GM23338 (cell line): ENCODE data around the gene SFSWAP. TPM values are rescaled to one million over a fixed set of nuclear protein-coding genes. Genes with fewer than 3 reads are reported as not detected.

ENCODE experiments used
- ATAC-seq: fragments of 200-7000 bp; cut with Tn5 transposase; 3 replicates; pipeline ENCODE4 v1.9.1; 2020
- DNase-seq: peaks from one replicate; pipeline ENCODE4 v3.0.0-alpha.2; 2015; ENCODE audit warnings: low spot score
- H2AFZ ChIP-seq: fragments of 200-600 bp; sonication (generic); 2 replicates; pipeline ENCODE4 v1.8.0; 2016; ENCODE audit warnings: antibody characterized with exemption, mild to moderate bottlenecking, moderate library complexity
- H3F3A ChIP-seq: fragments of 200-600 bp; sonication (generic); replicated peaks from 2 replicates; pipeline ENCODE4 v1.8.0; 2017; ENCODE audit warnings: antibody characterized with exemption, mixed run types, low read depth
- H3K27ac ChIP-seq: fragments of 200-600 bp; sonication (generic); 2 replicates; pipeline ENCODE4 v1.6.1; 2016; ENCODE audit warnings: low read depth
- H3K27me3 ChIP-seq: fragments of 200-600 bp; sonication (generic); 2 replicates; pipeline ENCODE4 v1.8.0; 2016; ENCODE audit warnings: mild to moderate bottlenecking, mixed run types, moderate library complexity; ENCODE audit not compliant: insufficient read depth
- H3K36me3 ChIP-seq: fragments of 200-600 bp; sonication (generic); 2 replicates; pipeline ENCODE4 v1.8.0; 2016; ENCODE audit warnings: mild to moderate bottlenecking; ENCODE audit not compliant: insufficient read depth
- H3K4me1 ChIP-seq: fragments of 200-600 bp; sonication (generic); 2 replicates; pipeline ENCODE4 v1.8.0; 2016; ENCODE audit warnings: mild to moderate bottlenecking, moderate library complexity; ENCODE audit not compliant: insufficient read depth
- H3K4me2 ChIP-seq: fragments of 200-600 bp; sonication (generic); 2 replicates; pipeline ENCODE4 v1.7.1; 2017; ENCODE audit warnings: mixed run types
- H3K4me3 ChIP-seq: fragments of 200-600 bp; sonication (generic); 2 replicates; pipeline ENCODE4 v1.6.1; 2016; ENCODE audit warnings: mixed run types
- H3K79me2 ChIP-seq: fragments of 200-600 bp; sonication (generic); replicated peaks from 2 replicates; pipeline ENCODE4 v1.8.0; 2017; ENCODE audit warnings: mild to moderate bottlenecking; ENCODE audit not compliant: insufficient read depth
- H3K9me2 ChIP-seq: fragments of 200-600 bp; sonication (generic); 2 replicates; pipeline ENCODE4 v1.8.0; 2017; ENCODE audit not compliant: insufficient read depth
- H4K20me1 ChIP-seq: fragments of 200-600 bp; sonication (generic); replicated peaks from 2 replicates; pipeline ENCODE4 v1.8.0; 2017; ENCODE audit warnings: mild to moderate bottlenecking; ENCODE audit not compliant: insufficient read depth
- H3K27ac Mint-ChIP-seq: 2 replicates; pipeline ENCODE4 v1.8.0; 2020; ENCODE audit warnings: inconsistent platforms, mild to moderate bottlenecking, moderate library complexity, mixed read lengths
- H3K27me3 Mint-ChIP-seq: 3 replicates; pipeline ENCODE4 v1.8.0; 2022; ENCODE audit warnings: low read depth, mild to moderate bottlenecking, moderate library complexity, mixed read lengths, inconsistent platforms; ENCODE audit not compliant: insufficient read depth, poor library complexity
- H3K36me3 Mint-ChIP-seq: 3 replicates; pipeline ENCODE4 v1.8.0; 2021; ENCODE audit warnings: low read depth, mild to moderate bottlenecking, inconsistent platforms, moderate library complexity, mixed read lengths
- H3K4me1 Mint-ChIP-seq: 3 replicates; pipeline ENCODE4 v1.8.0; 2020; ENCODE audit warnings: mild to moderate bottlenecking, inconsistent platforms, mixed read lengths
- H3K4me3 Mint-ChIP-seq: 3 replicates; pipeline ENCODE4 v1.8.0; 2021; ENCODE audit warnings: moderate library complexity, mild to moderate bottlenecking, inconsistent platforms, mixed read lengths
- H3K9me3 Mint-ChIP-seq: 3 replicates; pipeline ENCODE4 v1.8.0; 2020; ENCODE audit warnings: moderate library complexity, mild to moderate bottlenecking, inconsistent platforms, mixed read lengths
- CTCF ChIP-seq, 2 experiments: fragments of 200-600 bp in 1 of 2; sonication (generic) in 1 of 2; conservative IDR thresholded peaks; 2 replicates each; pipeline versions ENCODE4 v1.5.1 to v1.6.1; 2016 to 2017; ENCODE audit warnings: antibody characterized with exemption in 2 of 2, low read depth in 2 of 2, mild to moderate bottlenecking in 2 of 2, moderate library complexity in 1 of 2
- ETS1 ChIP-seq: IDR thresholded peaks from 2 replicates; pipeline ENCODE4 v1.6.1; 2016; ENCODE audit warnings: antibody characterized with exemption
- EZH2 ChIP-seq: fragments of 200-600 bp; sonication (generic); IDR thresholded peaks from one replicate; pipeline ENCODE4 v1.8.0; 2017; ENCODE audit warnings: antibody characterized with exemption, mild to moderate bottlenecking, low read depth; ENCODE audit not compliant: unreplicated experiment
- EZH2phosphoT487 ChIP-seq: fragments of 200-600 bp; sonication (generic); IDR thresholded peaks from one replicate; pipeline ENCODE4 v1.8.1; 2018; ENCODE audit warnings: antibody characterized with exemption; ENCODE audit not compliant: unreplicated experiment
- JUNB ChIP-seq: IDR thresholded peaks from one replicate; pipeline ENCODE4 v1.6.1; 2016; ENCODE audit warnings: antibody characterized with exemption; ENCODE audit not compliant: unreplicated experiment
- NANOG ChIP-seq: IDR thresholded peaks from 2 replicates; pipeline ENCODE4 v1.6.1; 2016; ENCODE audit warnings: antibody characterized with exemption, borderline replicate concordance
- POLR2AphosphoS5 ChIP-seq: IDR thresholded peaks from 2 replicates; pipeline ENCODE4 v1.6.1; 2016; ENCODE audit warnings: antibody characterized with exemption, low read depth
- REST ChIP-seq: IDR thresholded peaks from one replicate; pipeline ENCODE4 v1.6.1; 2018; ENCODE audit warnings: antibody characterized with exemption; ENCODE audit not compliant: unreplicated experiment
- STAT1 ChIP-seq: IDR thresholded peaks from one replicate; pipeline ENCODE4 v1.6.1; 2016; ENCODE audit warnings: antibody characterized with exemption; ENCODE audit not compliant: unreplicated experiment
- ZNF114 ChIP-seq: fragments of 250-450 bp; sonication (Bioruptor Pico); IDR thresholded peaks from 2 replicates; pipeline ENCODE4 v1.5.0; 2020; ENCODE audit warnings: mild to moderate bottlenecking, moderate library complexity
- ZNF331 ChIP-seq: fragments of 250-450 bp; sonication (Bioruptor Pico); IDR thresholded peaks from 2 replicates; pipeline ENCODE4 v1.5.0; 2020; ENCODE audit warnings: low read depth, mild to moderate bottlenecking, moderate library complexity
- ZNF462 ChIP-seq: fragments of 250-450 bp; sonication (Bioruptor Pico); IDR thresholded peaks from 2 replicates; pipeline ENCODE4 v1.5.0; 2020; ENCODE audit warnings: mild to moderate bottlenecking, moderate library complexity
- polyA plus RNA-seq: library from polyadenylated mRNA; unstranded; fragments of >200 nt; fragmentation: Nextera tagmentation; extraction: Ambion mirVana; gene quantifications from 2 replicates; pipeline ENCODE4 v1.2.1, GENCODE V29; 2016
- total RNA-seq: library from RNA; depleted of rRNA; stranded (reverse); fragments of >200 nt; shearing (Covaris generic); gene quantifications from 2 replicates; pipeline ENCODE4 v1.2.3, GENCODE V29; 2014

Gene SFSWAP
- total and polyA plus RNA-seq, 2 experiments from 2014 or later: 41.0 to 49.8 TPM

- ATAC-seq (no peak), DNase-seq (no peak)
- peak overlapping the region; percentile 93 for H3K27ac Mint-ChIP-seq
- H3K79me2 ChIP-seq: no peaks in the 10 kb centered on the region
- peak overlapping the region; percentile 55 for H3K4me2 ChIP-seq
- H3K4me3 Mint-ChIP-seq: peak overlapping the region; percentile 39; the same call in 1 of the 3 replicates
- peak overlapping the region; percentile 17 for H3K27ac ChIP-seq
- H3K36me3 Mint-ChIP-seq: peaks cover 53% of the 10 kb centered on the region
- no peaks in the 10 kb centered on the region for H3K9me2 ChIP-seq
- TF ChIP-seq ZNF331 (no peak), EZH2phosphoT487 (no peak), ZNF462 (CRISPR knock-in tag) (no peak), REST (no peak), POLR2AphosphoS5 (no peak), NANOG (no peak), EZH2 (no peak), CTCF (conservative IDR thresholded peaks at IDR 0.05; ENCODE audit: low read depth in 2 of 2) (no peak), ZNF114 (CRISPR knock-in tag) (no peak), ETS1 (no peak), STAT1 (no peak), JUNB (no peak)
- no peaks in the 10 kb centered on the region for H3K27me3 ChIP-seq
- no peaks in the 10 kb centered on the region for H3K9me3 Mint-ChIP-seq
- peaks cover 6% of the 10 kb centered on the region for H3K27me3 Mint-ChIP-seq
- peaks cover 16% of the 10 kb centered on the region; the same call in 1 of the 2 replicates for H3K36me3 ChIP-seq
- H3K4me1 ChIP-seq: peaks cover 26% of the 10 kb centered on the region
- H3K4me1 Mint-ChIP-seq: peaks cover 29% of the 10 kb centered on the region
- H4K20me1 ChIP-seq: peaks cover 4% of the 10 kb centered on the region
- H3K4me3 ChIP-seq: peak overlapping the region; percentile 25; the same call in 1 of the 2 replicates
- H2AFZ ChIP-seq: no peak overlapping the region
- no peaks in the 10 kb centered on the region for H3F3A ChIP-seq
These were observed 75.0 kb downstream of the SFSWAP start for GRCh38 chr12:131785763-131786330.
